Ovary (tissue), 9 donors: ENCODE measurements around the gene TMTC1. TPM values are rescaled to one million over a fixed set of nuclear protein-coding genes. Genes with fewer than 3 reads are reported as not detected.

Experiments
- DNase-seq, 5 donors: peaks; one replicate each; pipeline ENCODE4 v3.0.0-alpha.2; 2019 to 2020
- H3K27ac ChIP-seq, 2 donors: fragments of 200-600 bp; one replicate each; pipeline versions ENCODE4 v1.5.1 to v1.8.0; 2019 to 2022
- H3K27me3 ChIP-seq: fragments of 200-600 bp; one replicate; pipeline ENCODE4 v1.8.0; 2022
- H3K36me3 ChIP-seq: fragments of 200-600 bp; sonication (generic); one replicate; pipeline ENCODE4 v1.5.1; 2019
- H3K4me1 ChIP-seq: one replicate; pipeline ENCODE4 v1.8.1; 2013; ENCODE audit warnings: mild to moderate bottlenecking, moderate library complexity; ENCODE audit not compliant: insufficient read depth
- H3K4me3 ChIP-seq: fragments of 200-600 bp; sonication (generic); one replicate; pipeline ENCODE4 v1.5.1; 2017
- H3K9me3 ChIP-seq, 2 donors: fragments of 200-600 bp in 1 of 2; sonication (generic) in 1 of 2; one replicate each; pipeline versions ENCODE4 v1.5.1 to v1.8.1; 2013 to 2019; ENCODE audit warnings: mild to moderate bottlenecking in 1 of 2, moderate library complexity in 1 of 2
- EP300 ChIP-seq: sonication (generic); formaldehyde crosslinking; IDR thresholded peaks from one replicate; pipeline ENCODE4 v1.6.1; 2017; ENCODE audit warnings: antibody characterized with exemption
- POLR2A ChIP-seq: fragments of 450-650 bp; IDR thresholded peaks from one replicate; pipeline ENCODE4 v1.6.1; 2017; ENCODE audit warnings: antibody characterized with exemption, mild to moderate bottlenecking, moderate library complexity
- WGBS, 3 donors: extraction: QIAGEN DNeasy Blood & Tissue Kit in 1 of 3; methylation state at CpG; one replicate each; pipeline versions ENCODE4 v1.1.5 to v1.1.7; 2013 to 2017; 5-methylcytosine and 5-hydroxymethylcytosine counted together
- intact Hi-C, 4 donors: fragments of 100-400 bp; cut with DNase I; formaldehyde crosslinking; loops; one replicate each; pipeline versions ENCODE4 v1.11.0 to v1.15.1; 2022 to 2023
- polyA plus RNA-seq, 2 donors: library from polyadenylated mRNA; stranded (reverse); fragments of 200-250 nt in 1 of 2; fragments of 350-450 nt in 1 of 2; fragmentation: Illumina TruSeq in 1 of 2; extraction: RNeasy Lipid Tissue Mini Kit (QIAGEN cat#74804) in 1 of 2; gene quantifications; one replicate each; pipeline ENCODE4 v1.2.3, GENCODE V29; 2013 to 2014
- total RNA-seq, 7 donors: library from RNA; depleted of rRNA in 2 of 7; stranded (reverse); fragments of >200 nt in 2 of 7; fragmentation: NEBNext Ultra II Directional in 3 of 7; extraction: Animal tissue kit (Norgen Biotek cat#: 25700) in 3 of 7; gene quantifications; one replicate each; pipeline versions ENCODE4 v1.1.0 to v1.2.4, GENCODE V29; 2016 to 2023
- TF ChIP-seq, protein P1 (sequence below), 3 donors: fragments of 450-650 bp in 2 of 3; fragments of 200-600 bp in 1 of 3; IDR thresholded peaks; one replicate each; pipeline versions ENCODE4 v1.5.1 to v1.8.0; 2016 to 2022; ENCODE audit warnings: antibody characterized with exemption in 3 of 3, mild to moderate bottlenecking in 1 of 3
- donor health status: DM: no; HTN: no; CAD: no; lungs with moderate emphysema.
- donor health status: DM: no; HTN: no; CAD: no.
- donor health status: Bipolar disorder and iron deficiency.
- donor health status: DM: yes; HTN: yes; CAD: no.
- donor health status: DM: no; HTN: no; CAD: no.
- donor health status: DM: yes; HTN: yes; CAD: no.

TMTC1 gene
- total and polyA plus RNA-seq, 9 donors: 8.1 to 46.3 (median 21.3) TPM

DNA sequence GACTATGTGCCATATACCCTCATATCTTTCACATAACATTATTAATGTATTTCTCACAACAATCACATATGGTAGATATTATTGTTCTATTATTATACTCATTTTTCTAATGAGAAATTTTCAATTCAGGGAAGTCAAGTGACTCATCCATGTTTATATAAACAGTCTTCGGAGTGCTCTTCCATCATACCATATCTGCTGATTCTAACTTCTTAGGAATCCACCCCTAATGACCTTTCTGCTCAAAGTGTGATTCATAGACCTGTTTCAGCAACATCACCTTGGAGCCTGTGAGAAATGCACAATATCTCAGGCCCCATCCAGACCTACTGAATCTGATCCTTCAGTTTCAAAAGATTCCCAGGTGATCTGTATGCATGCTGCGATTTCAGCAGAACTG lies 246.4 kb downstream of the TMTC1 start:
- intact Hi-C loops: no loop called here
- DNase-seq: no peak
- no peak overlapping the region for H3K27ac ChIP-seq
- 50 to 58% (median 51%) methylated on average over 2 of the region's 2 CpGs for WGBS, 3 donors
- H3K4me3 ChIP-seq: no peak overlapping the region
- no peaks in the 10 kb centered on the region for H3K36me3 ChIP-seq
- no peaks in the 10 kb centered on the region for H3K4me1 ChIP-seq
- H3K27me3 ChIP-seq: peaks cover 3% of the 10 kb centered on the region
- TF ChIP-seq EP300: no peak
- TF ChIP-seq POLR2A: no peak
- TF ChIP-seq, protein P1, sequence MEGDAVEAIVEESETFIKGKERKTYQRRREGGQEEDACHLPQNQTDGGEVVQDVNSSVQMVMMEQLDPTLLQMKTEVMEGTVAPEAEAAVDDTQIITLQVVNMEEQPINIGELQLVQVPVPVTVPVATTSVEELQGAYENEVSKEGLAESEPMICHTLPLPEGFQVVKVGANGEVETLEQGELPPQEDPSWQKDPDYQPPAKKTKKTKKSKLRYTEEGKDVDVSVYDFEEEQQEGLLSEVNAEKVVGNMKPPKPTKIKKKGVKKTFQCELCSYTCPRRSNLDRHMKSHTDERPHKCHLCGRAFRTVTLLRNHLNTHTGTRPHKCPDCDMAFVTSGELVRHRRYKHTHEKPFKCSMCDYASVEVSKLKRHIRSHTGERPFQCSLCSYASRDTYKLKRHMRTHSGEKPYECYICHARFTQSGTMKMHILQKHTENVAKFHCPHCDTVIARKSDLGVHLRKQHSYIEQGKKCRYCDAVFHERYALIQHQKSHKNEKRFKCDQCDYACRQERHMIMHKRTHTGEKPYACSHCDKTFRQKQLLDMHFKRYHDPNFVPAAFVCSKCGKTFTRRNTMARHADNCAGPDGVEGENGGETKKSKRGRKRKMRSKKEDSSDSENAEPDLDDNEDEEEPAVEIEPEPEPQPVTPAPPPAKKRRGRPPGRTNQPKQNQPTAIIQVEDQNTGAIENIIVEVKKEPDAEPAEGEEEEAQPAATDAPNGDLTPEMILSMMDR (IDR thresholded peaks at IDR 0.05): no peak
- H3K9me3 ChIP-seq: no peaks in the 10 kb centered on the region

DNA sequence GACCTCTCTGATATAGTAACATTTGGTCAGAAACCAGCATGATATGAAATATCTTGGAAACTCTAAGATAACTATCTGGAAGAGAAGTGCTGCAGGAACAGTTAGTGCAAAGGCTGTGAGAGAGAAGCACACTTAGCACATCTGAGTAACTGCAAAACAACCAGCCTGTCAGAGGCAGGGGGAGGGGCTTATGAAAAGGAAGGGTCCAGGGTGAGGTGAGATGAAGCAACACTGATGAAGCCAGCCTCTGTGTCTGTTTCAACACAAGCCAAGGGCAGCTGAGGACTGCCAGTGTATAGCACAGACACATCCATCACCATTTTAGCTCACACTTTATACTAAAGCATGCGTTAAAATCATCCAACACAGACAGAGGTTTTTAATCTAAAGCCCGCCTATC lies 248.8 kb downstream of the TMTC1 start:
- WGBS, 3 donors: 90 to 99% (median 95%) methylated on average over 2 of the region's 2 CpGs
- TF ChIP-seq POLR2A (no peak), EP300 (no peak)
- TF ChIP-seq, protein P1 (IDR thresholded peaks at IDR 0.05): no peak
- no peaks in the 10 kb centered on the region for H3K36me3 ChIP-seq
- peaks cover 3% of the 10 kb centered on the region for H3K27me3 ChIP-seq
- no peaks in the 10 kb centered on the region for H3K9me3 ChIP-seq
- no peak for DNase-seq
- H3K4me3 ChIP-seq: no peak overlapping the region
- H3K4me1 ChIP-seq: no peaks in the 10 kb centered on the region
- intact Hi-C loops: no loop called here
- H3K27ac ChIP-seq: no peak overlapping the region

DNA sequence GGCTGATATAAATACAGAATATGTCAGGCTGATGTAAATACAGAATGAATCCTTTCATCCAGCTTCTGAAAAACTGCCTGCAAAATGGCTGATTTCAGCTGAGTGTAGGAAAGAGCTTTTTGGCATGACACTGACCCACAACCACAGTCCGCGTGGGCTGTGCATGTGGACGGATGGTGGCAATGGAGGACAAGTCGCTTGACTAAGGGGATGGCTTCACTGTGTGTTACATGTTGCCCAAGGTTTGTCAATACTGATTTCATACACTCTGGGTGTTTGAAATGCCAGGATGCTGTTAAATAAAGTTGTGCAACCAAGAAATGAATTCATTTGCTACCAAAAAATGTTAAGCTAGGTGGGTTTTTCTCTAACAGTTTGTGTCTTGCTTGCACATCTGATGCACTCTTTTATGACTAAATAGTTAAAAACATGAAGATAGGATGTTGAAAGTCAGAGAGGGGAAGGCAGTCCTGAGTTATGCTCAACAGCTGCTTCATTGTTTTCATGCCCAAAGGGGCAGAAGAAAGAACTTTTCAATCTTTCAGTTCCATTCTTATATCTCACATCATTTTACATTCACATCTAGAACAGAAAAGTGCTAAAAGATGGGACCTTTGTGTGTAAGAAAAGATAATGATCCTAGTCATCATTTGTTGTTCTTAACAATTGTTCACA lies 249.8 kb downstream of the TMTC1 start:
- intact Hi-C loops: no loop called here

DNA sequence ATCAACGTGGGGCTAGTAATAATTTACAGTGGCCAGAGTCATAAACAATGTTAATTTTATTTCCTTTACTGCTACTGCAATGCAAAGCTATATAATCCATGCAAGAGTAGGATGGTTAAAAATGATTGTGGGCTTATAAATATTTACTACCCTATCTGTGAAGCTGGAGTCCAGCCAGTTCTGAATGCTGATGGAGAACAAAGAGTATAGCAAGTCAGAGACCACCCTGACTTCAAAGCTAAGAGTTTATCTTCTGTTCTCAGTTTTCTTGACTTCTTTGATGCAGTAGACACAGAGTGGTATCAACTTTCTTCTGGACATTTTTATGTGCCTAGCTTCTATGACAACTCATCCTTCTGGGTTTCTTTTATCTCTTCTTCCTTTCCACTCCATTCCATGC lies 252.3 kb downstream of the TMTC1 start:
- intact Hi-C loops: no loop called here
- DNase-seq: no peak
- Histone ChIP-seq H3K4me3 (no peak overlapping the region), H3K27me3 (peaks cover 3% of the 10 kb centered on the region), H3K9me3 (no peaks in the 10 kb centered on the region), H3K36me3 (no peaks in the 10 kb centered on the region), H3K27ac (no peak overlapping the region), H3K4me1 (no peaks in the 10 kb centered on the region)
- 29 to 34% (median 33%) methylated on average over 1 of the region's 1 CpG for WGBS, 3 donors
- no peak for TF ChIP-seq POLR2A
- TF ChIP-seq, protein P1 (IDR thresholded peaks at IDR 0.05): no peak

More for the DNA sequence above, 249.8 kb downstream of the TMTC1 start:
- Histone ChIP-seq H3K27ac (no peak overlapping the region), H3K27me3 (peaks cover 3% of the 10 kb centered on the region), H3K4me3 (no peak overlapping the region), H3K9me3 (no peaks in the 10 kb centered on the region), H3K36me3 (no peaks in the 10 kb centered on the region), H3K4me1 (no peaks in the 10 kb centered on the region)
- 49 to 58% (median 57%) methylated on average over 4 of the region's 4 CpGs for WGBS, 3 donors
- TF ChIP-seq EP300: no peak
- no peak for TF ChIP-seq POLR2A
- no peak for DNase-seq

DNA sequence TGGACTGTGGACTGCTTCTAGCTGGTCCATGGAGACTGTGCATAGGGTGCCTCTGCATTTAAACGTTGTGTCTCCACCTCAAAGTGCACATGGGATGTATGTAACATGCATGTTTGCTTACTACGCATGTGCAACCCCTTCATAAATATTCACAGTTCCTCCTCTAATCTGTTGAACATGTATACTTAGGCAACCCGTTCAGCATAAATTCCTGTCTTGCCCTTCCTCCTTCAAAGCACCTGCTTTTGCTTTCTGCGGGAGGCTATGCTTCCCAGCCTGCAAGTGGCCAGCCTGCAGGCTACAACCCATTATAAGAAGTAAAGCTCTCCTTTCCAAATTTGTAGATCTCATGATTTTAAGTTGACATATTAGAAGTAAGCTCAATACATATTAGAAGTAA lies 253.3 kb downstream of the TMTC1 start:
- Histone ChIP-seq H3K9me3 (no peaks in the 10 kb centered on the region), H3K36me3 (no peaks in the 10 kb centered on the region), H3K27ac (no peak overlapping the region), H3K4me1 (no peaks in the 10 kb centered on the region), H3K27me3 (peaks cover 3% of the 10 kb centered on the region), H3K4me3 (no peak overlapping the region)
- WGBS, 3 donors: 95 to 99% (median 97%) methylated on average over 4 of the region's 4 CpGs
- intact Hi-C loops: no loop called here
- DNase-seq: no peak
- no peak for TF ChIP-seq EP300
- TF ChIP-seq, protein P1 (IDR thresholded peaks at IDR 0.05): no peak
- TF ChIP-seq POLR2A: no peak
